Raji (cell line): Measurements from ENCODE around the gene BSND.

Experiments used
- POLR2A ChIP-seq: IDR thresholded peaks from 2 replicates; pipeline ENCODE4 v1.6.1; 2011; ENCODE audit warnings: low read depth, low read length, control low read depth; ENCODE audit not compliant: insufficient read depth

BSND gene

DNA sequence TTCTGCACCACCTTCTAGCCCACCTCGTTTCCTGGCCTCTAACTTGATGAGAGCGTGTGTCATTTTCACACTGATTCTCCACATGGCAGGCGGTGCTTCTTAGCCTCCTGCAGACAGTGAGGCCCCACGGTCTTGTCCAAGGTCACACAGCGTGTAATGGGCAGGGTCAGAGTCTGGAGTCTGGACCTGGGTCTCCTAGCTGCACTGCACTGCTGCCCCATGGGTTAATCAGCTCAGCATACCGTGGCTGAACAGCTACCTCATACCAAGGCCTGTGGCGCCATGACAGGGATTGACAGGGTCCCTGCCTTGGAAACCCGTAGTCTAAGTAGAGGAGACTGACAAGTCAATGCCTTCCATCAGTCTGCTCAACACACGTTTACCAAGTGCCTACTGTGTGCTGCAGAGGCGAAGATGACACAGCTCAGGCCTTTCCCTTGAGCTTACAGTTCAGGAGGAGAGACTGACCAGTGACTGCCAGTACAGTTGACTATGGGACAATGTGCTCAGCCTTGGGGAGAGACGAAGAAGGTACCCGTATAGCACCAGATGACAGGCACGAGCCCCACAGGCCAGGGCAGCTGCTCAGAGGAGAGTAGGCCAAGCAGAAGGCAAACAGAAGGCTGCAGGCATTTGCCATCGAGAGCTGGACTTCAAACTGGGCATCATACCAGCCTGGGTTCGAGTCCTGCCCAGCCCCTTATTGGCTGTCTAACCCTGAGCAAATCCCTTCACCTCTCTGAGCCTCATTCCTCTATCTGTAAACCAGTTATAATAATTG lies 46.1 kb downstream of the BSND start:
- TF ChIP-seq POLR2A, result no peak

DNA sequence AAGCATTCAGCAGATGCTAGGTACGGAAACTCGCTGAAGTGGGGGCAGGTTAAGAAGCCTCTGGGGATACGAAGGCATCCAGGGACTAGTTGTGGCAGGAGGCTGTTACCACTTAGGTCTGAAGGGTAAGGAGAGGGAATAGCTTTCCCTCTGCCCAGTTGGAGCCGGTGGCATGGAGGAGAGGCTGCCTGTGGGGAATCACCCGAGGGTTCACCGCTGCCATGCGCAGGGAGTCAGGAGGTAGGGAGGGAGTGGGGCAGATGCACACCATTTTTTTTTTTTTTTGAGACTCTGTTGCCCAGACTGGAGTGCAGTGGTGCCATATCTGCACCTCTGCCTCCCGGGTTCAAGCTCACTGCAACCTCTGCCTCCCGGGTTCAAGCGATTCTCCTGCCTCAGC lies 46.7 kb downstream of the BSND start:
- TF ChIP-seq POLR2A, result no peak

GRCh38 chr1:55046871-55047270 lies 48.1 kb downstream of the BSND start:
- TF ChIP-seq POLR2A, result no peak

GRCh38 chr1:55047611-55048010 lies 48.9 kb downstream of the BSND start:
- TF ChIP-seq POLR2A, result no peak

GRCh38 chr1:55048453-55049270 lies 49.9 kb downstream of the BSND start:
- TF ChIP-seq POLR2A, result no peak

DNA sequence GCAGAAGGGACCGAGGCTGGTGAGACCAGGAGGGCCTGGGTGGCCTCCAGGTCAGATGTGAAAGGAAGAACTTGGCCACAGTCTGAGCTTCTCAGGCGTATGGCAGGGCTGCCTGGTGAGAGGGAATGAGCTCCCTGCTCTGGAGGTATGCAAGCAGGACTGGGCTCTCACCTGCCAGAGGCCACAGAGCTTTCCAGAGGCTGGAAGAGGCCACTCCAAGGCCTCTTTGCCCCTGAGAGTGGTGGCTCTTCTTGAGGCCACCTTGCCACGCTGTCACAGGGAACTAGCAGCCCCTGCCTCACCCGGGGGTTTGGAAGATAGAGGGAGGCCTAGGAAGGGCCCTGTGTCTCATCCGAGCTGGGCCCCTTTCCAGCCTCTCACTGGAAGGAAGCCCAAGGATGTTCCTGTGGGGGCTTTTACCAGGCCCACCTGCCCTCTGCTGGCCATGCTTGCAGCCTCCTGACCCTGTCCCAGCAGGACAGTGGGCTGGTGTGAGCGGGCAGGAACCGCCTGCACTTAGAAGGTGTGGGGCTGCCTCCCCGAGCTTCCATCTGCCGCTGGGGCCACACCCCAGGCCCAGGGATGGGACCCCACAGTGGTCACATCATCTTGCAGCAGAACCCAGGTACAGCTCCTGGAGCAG lies 50.7 kb downstream of the BSND start:
- TF ChIP-seq POLR2A, result no peak

DNA sequence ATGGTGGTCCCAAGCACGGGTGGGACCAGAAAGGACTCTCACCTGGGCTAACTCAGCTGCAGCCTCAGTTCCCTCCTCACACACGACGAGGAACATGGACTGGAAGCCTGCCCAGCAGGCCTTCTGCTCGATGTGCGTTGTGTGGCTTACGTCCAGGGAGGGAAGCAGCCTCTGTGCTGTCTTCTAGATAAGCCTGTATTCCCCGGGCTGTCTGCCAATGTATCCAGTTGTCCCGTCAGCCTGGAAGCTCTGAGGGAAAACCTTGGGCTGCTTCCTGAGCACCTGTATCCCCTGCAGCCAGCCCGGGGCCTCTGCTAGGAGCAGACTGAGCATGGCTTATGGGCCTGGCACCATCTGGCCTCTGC lies 51.2 kb downstream of the BSND start:
- TF ChIP-seq POLR2A, result no peak

DNA sequence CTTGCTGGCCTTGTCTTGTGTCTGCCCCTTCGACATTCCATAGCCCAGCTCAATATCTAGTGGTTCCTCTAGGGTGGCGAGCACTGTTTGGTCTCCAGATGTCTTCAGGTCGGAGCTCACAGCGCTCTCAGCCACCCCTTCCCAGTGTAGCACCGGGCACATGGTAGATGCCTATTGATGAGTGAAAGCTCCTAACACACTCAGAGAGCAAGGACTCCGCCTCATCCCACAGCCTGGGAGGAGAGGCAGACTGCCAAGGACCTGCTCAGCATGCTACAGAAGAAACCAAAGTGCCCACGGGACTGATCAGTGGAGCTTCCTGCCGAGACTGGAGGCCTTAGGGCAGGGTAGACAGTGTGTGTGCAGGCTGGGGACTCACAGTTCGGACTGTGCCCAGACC lies 51.5 kb downstream of the BSND start:
- TF ChIP-seq POLR2A, result no peak

DNA sequence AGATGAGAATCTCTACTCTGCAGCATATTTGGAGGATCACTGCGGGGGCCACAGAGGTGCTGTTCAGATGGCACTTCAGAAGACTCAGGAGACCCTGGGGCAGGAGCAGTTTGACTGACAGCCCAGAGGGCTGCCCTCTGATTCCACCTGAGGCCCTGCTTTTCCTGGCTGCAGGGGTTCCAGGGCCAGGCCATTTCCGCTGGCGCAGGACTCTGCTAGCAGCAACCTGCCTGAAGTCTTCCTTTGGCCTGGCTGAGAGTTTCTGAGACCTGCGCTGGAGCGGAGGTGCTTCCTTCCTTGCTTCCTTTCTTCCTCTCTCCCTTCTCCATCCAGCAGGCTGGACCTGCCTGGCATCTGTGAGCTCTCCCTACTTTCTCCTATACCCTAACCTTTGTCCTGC lies 52.4 kb downstream of the BSND start:
- no peak for TF ChIP-seq POLR2A

- no peak for TF ChIP-seq POLR2A
Measured at GRCh38 chr1:55051621-55052020, 52.9 kb downstream of the BSND start.

GRCh38 chr1:55052221-55053142 lies 53.7 kb downstream of the BSND start:
- no peak for TF ChIP-seq POLR2A

DNA sequence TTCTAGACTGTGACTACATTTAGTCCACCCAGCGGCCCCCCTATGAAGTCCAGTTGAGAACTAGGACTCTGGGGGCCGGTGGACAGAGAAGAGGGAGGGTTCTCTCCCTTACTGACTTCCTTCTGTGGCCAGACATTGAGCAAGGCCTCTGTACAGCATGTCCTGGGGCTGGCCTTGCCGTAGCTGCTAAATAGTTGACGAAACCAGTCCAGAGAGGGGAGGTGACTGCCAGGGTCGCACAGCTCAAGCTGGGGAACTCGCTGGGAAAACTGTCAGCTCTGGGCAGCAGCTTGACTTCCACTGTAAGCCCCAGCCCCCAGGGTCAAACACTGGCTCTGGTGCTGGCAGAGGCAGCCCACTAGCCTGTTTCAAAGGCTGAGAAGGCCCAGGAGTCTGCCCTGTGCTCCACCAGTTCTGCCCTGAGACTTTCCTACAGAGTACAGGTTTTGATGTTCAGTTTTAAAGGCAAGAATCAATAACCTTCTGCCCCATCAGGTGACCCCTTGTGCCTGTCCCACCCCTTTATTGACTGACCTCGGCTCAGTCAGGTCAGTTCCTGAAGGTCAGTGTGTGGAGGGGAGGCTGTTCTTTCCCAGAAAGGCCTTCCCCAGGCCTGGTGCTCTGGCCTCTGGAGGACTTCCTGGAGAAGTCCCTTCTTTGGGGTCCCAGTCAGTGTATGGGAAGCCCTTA lies 54.7 kb downstream of the BSND start:
- no peak for TF ChIP-seq POLR2A

DNA sequence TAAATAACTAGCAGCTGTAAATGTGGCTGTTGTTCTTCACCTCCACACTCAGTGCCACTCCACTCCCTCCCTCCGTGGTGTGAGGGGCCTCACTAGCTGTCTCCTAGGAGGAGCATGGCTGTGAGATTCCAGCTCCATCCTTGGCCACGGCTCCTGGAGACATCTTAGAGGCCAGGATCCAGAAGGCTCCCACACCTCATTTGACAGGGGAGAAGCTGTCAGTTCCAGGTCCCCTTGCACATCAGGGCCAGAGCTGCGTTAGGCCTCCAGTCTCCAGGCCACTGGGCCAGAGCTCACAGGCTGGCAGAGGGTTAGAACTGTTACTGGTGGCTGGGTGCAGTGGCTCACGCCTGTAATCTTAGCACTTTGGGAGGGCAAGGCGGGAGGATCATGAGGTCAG lies 55.7 kb downstream of the BSND start:
- no peak for TF ChIP-seq POLR2A
